ENCODE data around the gene TMEM101. TPM values are rescaled to one million over a fixed set of nuclear protein-coding genes. Genes with fewer than 3 reads are reported as not detected.

The TMEM101 gene
- total and polyA plus RNA-seq, 2 donors (not counting 3 experiments of a cell fraction or from before 2014, with no cell fraction given) = 30.4 to 60.2 TPM

GRCh38 chr17:44061446-44061845 lies 46.7 kb upstream of the TMEM101 start:
- H3K4me2 ChIP-seq (ENCODE audit: insufficient read depth, low read length) = no peak overlapping the region
- no peaks in the 10 kb centered on the region for H4K20me1 ChIP-seq (replicated peaks; ENCODE audit: control insufficient read depth, extremely low read depth, insufficient read depth, low read length)
- BruUV-seq (replicated peaks) = no TSS peak
- dilution Hi-C loops (cut with MboI; ENCODE audit: extremely low pct_ligation_motif_present, low sequenced_read_pairs) = no loop called here
- POLR2A ChIA-PET = interaction anchor here (0.6 kb wide), 1 partner anchor 66 kb away, joined by 7 read pairs; no protein-coding TSS in a partner anchor
- H3K9ac ChIP-seq (replicated peaks; ENCODE audit: extremely low read depth, insufficient read depth, low read length) = no peak overlapping the region
- H3K4me3 ChIP-seq (replicated peaks in 1 of 3; ENCODE audit: insufficient read depth in 1 of 3, low read depth in 1 of 3, low read length in 3 of 3) = no peak overlapping the region
- H3K9me3 ChIP-seq (replicated peaks; ENCODE audit: control insufficient read depth, insufficient read depth, low read length) = no peaks in the 10 kb centered on the region
- H3K4me1 ChIP-seq (ENCODE audit: control insufficient read depth, extremely low read depth, insufficient read depth, low read length) = peaks cover 13% of the 10 kb centered on the region
- H3K9me1 ChIP-seq (replicated peaks; ENCODE audit: control insufficient read depth, extremely low read depth, insufficient read depth, low read length) = no peaks in the 10 kb centered on the region
- no peaks in the 10 kb centered on the region for H3K27me3 ChIP-seq (ENCODE audit: control insufficient read depth in 2 of 2, insufficient read depth in 2 of 2, low read length in 2 of 2)
- intact Hi-C loops (cut with micrococcal nuclease) = no loop called here
- CTCF ChIA-PET = interaction anchor here (0.7 to 2.8 kb wide), 4 partner anchors 12 to 117 kb away, joined by 3 to 10 read pairs (median 7); no protein-coding TSS in a partner anchor
- DNase-seq (ENCODE audit: low read depth, low spot score) = no peak
- peaks cover 8 to 23% of the 10 kb centered on the region in 2 experiments for H3K36me3 ChIP-seq (ENCODE audit: control insufficient read depth in 2 of 2, extremely low read depth in 1 of 2, insufficient read depth in 2 of 2, low read length in 2 of 2)
- peaks cover 91% of the 10 kb centered on the region for H3K79me2 ChIP-seq (ENCODE audit: control insufficient read depth, insufficient read depth, low read length)
- no peak overlapping the region for H3K27ac ChIP-seq (ENCODE audit: insufficient read depth, low read depth, low read length)
- FAIRE-seq = no peak
- no peak for TF ChIP-seq GATA2 (IDR thresholded peaks at IDR 0.05; ENCODE audit: insufficient read depth, insufficient read length, low read depth, low read length)
- TF ChIP-seq CTCF (IDR thresholded peaks at IDR 0.05; ENCODE audit: extremely low read depth in 1 of 2, insufficient read depth in 1 of 2, low read depth in 1 of 2, low read length in 2 of 2) = no peak
- no peak for TF ChIP-seq EZH2 (IDR thresholded peaks at IDR 0.05; ENCODE audit: borderline replicate concordance, low read depth, low read length, severe bottlenecking)
- no peak for TF ChIP-seq MYC (IDR thresholded peaks at IDR 0.05; ENCODE audit: low read depth, low read length)
- TF ChIP-seq POLR2AphosphoS5 (IDR thresholded peaks at IDR 0.05; ENCODE audit: insufficient read depth, low read depth, low read length) = no peak
- TF ChIP-seq MAX (IDR thresholded peaks at IDR 0.05; ENCODE audit: insufficient read depth, insufficient read length) = no peak
- TF ChIP-seq POLR2A (IDR thresholded peaks at IDR 0.05; ENCODE audit: low read depth, low read length) = no peak
- no peak for TF ChIP-seq FOS (IDR thresholded peaks at IDR 0.05; ENCODE audit: borderline replicate concordance, insufficient read depth, low read length)
- no peak for TF ChIP-seq JUN (IDR thresholded peaks at IDR 0.05; ENCODE audit: borderline replicate concordance, insufficient read depth, insufficient read length, low read depth)
- H2AFZ ChIP-seq (ENCODE audit: low read depth, low read length) = no peak overlapping the region

Data from endothelial cell of umbilical vein (primary cell).